GM21526 (cell line): ENCODE measurements around the gene AGAP3.

Source experiments
- ATAC-seq: cut with Tn5 transposase; IDR thresholded peaks from one replicate; pipeline ENCODE4 v1.9.1; 2021; ENCODE audit warnings: moderate library complexity; ENCODE audit not compliant: unreplicated experiment, low FRiP score

AGAP3 gene

GRCh38 chr7:151107882-151108281, 21.6 kb downstream of the AGAP3 start:
- no peak for ATAC-seq

- ATAC-seq, result no peak
Measured at GRCh38 chr7:151109094-151110048, 23.1 kb downstream of the AGAP3 start.

- ATAC-seq, result no peak
Measured at GRCh38 chr7:151110236-151110940, 24.1 kb downstream of the AGAP3 start.

GRCh38 chr7:151110941-151111645, 24.8 kb downstream of the AGAP3 start:
- ATAC-seq, result peak; percentile 54

- ATAC-seq, result no peak
Measured at GRCh38 chr7:151113344-151114150, 27.3 kb downstream of the AGAP3 start.

- ATAC-seq, result no peak
Measured at GRCh38 chr7:151114151-151115090, 28.1 kb downstream of the AGAP3 start.

GRCh38 chr7:151115121-151115835, 29.0 kb downstream of the AGAP3 start:
- no peak for ATAC-seq

- no peak for ATAC-seq
Measured at GRCh38 chr7:151115836-151116418, 29.7 kb downstream of the AGAP3 start.

GRCh38 chr7:151116603-151117440, 30.5 kb downstream of the AGAP3 start:
- no peak for ATAC-seq

GRCh38 chr7:151117565-151117964, 31.3 kb downstream of the AGAP3 start:
- ATAC-seq, result no peak

GRCh38 chr7:151118108-151119054, 32.1 kb downstream of the AGAP3 start:
- no peak for ATAC-seq

- ATAC-seq, result no peak
Measured at GRCh38 chr7:151119055-151119415, 32.8 kb downstream of the AGAP3 start.

GRCh38 chr7:151119902-151120301, 33.6 kb downstream of the AGAP3 start:
- ATAC-seq, result no peak

GRCh38 chr7:151120896-151121295, 34.6 kb downstream of the AGAP3 start:
- ATAC-seq, result no peak

- ATAC-seq, result no peak
Measured at GRCh38 chr7:151121380-151122170, 35.3 kb downstream of the AGAP3 start.
